Hematopoietic multipotent progenitor cell treated with erythropoietin and hydrocortisone succinate and interleukin-3 and kit ligand, for 8 days (in vitro differentiated cells): ENCODE measurements around the gene PMEL.
A peak's percentile ranks its signal among the peaks of the same experiment; 100 is the strongest.
"Not testable (repeated sequence)": the region's sequence is repeated elsewhere in the genome, so short reads cannot be mapped to it uniquely, and the experiment has no call there.

Experiments
- DNase-seq: peaks from one replicate; pipeline ENCODE4 v3.0.0-alpha.2; 2015

PMEL gene

GRCh38 chr12:55982319-55982936 lies 16.6 kb upstream of the PMEL start:
- DNase-seq, result no peak

- not testable (repeated sequence) for DNase-seq
Observed at GRCh38 chr12:55981882-55982281, 16.0 kb upstream of the PMEL start.

- DNase-seq, result no peak
Observed at GRCh38 chr12:55979069-55979468, 13.2 kb upstream of the PMEL start.

- no peak for DNase-seq
Observed at GRCh38 chr12:55978393-55978792, 12.6 kb upstream of the PMEL start.

- DNase-seq, result peak; percentile 59
Observed at GRCh38 chr12:55974308-55974730, 8.5 kb upstream of the PMEL start.

- peak; percentile 100 for DNase-seq
Observed at GRCh38 chr12:55973599-55974307, 7.9 kb upstream of the PMEL start, which contains the start of gene RAB5B. RAB5B (plus strand) TSS chr12:55974078; CDS start chr12:55986961, 12,883 bp downstream.

- DNase-seq, result peak; percentile 57
Observed at GRCh38 chr12:55972911-55973598, 7.2 kb upstream of the PMEL start.

- DNase-seq, result no peak
Observed at GRCh38 chr12:55972456-55972855, 6.6 kb upstream of the PMEL start.

GRCh38 chr12:55972042-55972441 lies 6.2 kb upstream of the PMEL start:
- DNase-seq, result peak; percentile 65

- DNase-seq, result no peak
Observed at GRCh38 chr12:55970775-55971174, 4.9 kb upstream of the PMEL start.

- DNase-seq, result no peak
Observed at GRCh38 chr12:55969356-55969755, 3.5 kb upstream of the PMEL start.

GRCh38 chr12:55966408-55967281 lies 803 bp upstream of the PMEL start, which contains the start of gene CDK2:
CDK2 (plus strand) TSS chr12:55966830; CDS start chr12:55967009, 179 bp downstream.
- peak; percentile 90 for DNase-seq

GRCh38 chr12:55965240-55965639 lies 602 bp downstream of the PMEL start:
- no peak for DNase-seq

GRCh38 chr12:55963760-55964159 lies 2.1 kb downstream of the PMEL start:
- DNase-seq, result no peak

GRCh38 chr12:55957106-55957859 lies 8.6 kb downstream of the PMEL start:
- no peak for DNase-seq

GRCh38 chr12:55955800-55956508 lies 9.9 kb downstream of the PMEL start:
- peak; percentile 73 for DNase-seq

- peak; percentile 59 for DNase-seq
Observed at GRCh38 chr12:55955344-55955743, 10.5 kb downstream of the PMEL start.

GRCh38 chr12:55946553-55946952 lies 19.3 kb downstream of the PMEL start:
- DNase-seq, result no peak

- no peak for DNase-seq
Observed at GRCh38 chr12:55942577-55943136, 23.2 kb downstream of the PMEL start.

- DNase-seq, result no peak
Observed at GRCh38 chr12:55942055-55942454, 23.8 kb downstream of the PMEL start.
